Measurements from ENCODE around the gene MAPK13.

DNA sequence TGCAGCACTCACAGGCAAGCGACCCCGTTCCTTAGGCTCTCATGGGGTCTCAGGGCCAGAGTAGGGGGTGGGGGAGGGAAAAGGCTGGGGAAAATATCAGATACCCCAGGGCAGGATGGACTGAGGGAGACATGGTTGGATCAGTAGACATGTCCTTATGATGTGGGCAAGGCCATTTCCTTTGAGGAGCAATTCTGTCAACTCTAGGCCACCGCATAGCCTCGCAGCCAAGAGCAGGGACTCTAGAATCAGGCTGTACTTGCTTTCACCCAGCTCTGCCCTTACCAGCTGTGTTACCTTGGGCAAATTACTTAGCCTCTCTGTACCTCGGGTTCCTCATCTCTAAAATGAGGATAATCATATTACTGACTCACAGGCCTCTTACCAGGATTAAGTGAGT lies 2.2 kb upstream of the MAPK13 start:
- TF ChIP-seq, protein P1, sequence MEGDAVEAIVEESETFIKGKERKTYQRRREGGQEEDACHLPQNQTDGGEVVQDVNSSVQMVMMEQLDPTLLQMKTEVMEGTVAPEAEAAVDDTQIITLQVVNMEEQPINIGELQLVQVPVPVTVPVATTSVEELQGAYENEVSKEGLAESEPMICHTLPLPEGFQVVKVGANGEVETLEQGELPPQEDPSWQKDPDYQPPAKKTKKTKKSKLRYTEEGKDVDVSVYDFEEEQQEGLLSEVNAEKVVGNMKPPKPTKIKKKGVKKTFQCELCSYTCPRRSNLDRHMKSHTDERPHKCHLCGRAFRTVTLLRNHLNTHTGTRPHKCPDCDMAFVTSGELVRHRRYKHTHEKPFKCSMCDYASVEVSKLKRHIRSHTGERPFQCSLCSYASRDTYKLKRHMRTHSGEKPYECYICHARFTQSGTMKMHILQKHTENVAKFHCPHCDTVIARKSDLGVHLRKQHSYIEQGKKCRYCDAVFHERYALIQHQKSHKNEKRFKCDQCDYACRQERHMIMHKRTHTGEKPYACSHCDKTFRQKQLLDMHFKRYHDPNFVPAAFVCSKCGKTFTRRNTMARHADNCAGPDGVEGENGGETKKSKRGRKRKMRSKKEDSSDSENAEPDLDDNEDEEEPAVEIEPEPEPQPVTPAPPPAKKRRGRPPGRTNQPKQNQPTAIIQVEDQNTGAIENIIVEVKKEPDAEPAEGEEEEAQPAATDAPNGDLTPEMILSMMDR (IDR thresholded peaks at IDR 0.05; ENCODE audit: low read length) = no peak
- TF ChIP-seq EZH2phosphoT487 (IDR thresholded peaks at IDR 0.05; ENCODE audit: low read length) = no peak
